Panc1 (cell line): ENCODE data around the gene KLHDC8A. TPM values are rescaled to one million over a fixed set of nuclear protein-coding genes. Genes with fewer than 3 reads are reported as not detected.

Experiments
- ATAC-seq: fragments of 200-7000 bp; cut with Tn5 transposase; 2 replicates; pipeline ENCODE4 v1.9.1; 2020; ENCODE audit warnings: mild to moderate bottlenecking, moderate library complexity
- BruUV-seq: library from RNA; stranded (reverse); fragments of 400-500 nt; replicated peaks from 2 replicates; lab custom pipeline; 2021; lab: Mats Ljungman, UMichigan
- CTCF ChIA-PET: fragments of 300-600 bp; sonication (Branson Sonifier 250); formaldehyde crosslinking; loops from one replicate; lab custom pipeline; 2022; ENCODE audit warnings: antibody characterized with exemption; lab: Charles Lee
- POLR2A ChIA-PET: fragments of 300-600 bp; sonication (Branson Sonifier 250); formaldehyde crosslinking; loops from one replicate; lab custom pipeline; 2022; ENCODE audit warnings: antibody characterized with exemption; lab: Charles Lee
- DNase-seq: peaks from one replicate; pipeline ENCODE4 v3.0.0-alpha.2; 2010; ENCODE audit warnings: low read depth, low spot score
- H3K27ac ChIP-seq: 2 replicates; pipeline ENCODE4 v1.5.1; 2011; ENCODE audit warnings: mild to moderate bottlenecking, low read length, inconsistent platforms
- H3K27me3 ChIP-seq: fragments of 200-500 bp; sonication (Bioruptor generic); 2 replicates; pipeline ENCODE4 v1.6.0; 2014; ENCODE audit warnings: low read length, inconsistent platforms; ENCODE audit not compliant: control insufficient read depth, insufficient read depth
- H3K36me3 ChIP-seq: fragments of 200-500 bp; sonication (Bioruptor generic); 2 replicates; pipeline ENCODE4 v1.5.1; 2014; ENCODE audit warnings: inconsistent platforms, mild to moderate bottlenecking, low read length, moderate library complexity; ENCODE audit not compliant: control insufficient read depth, insufficient read depth
- H3K4me1 ChIP-seq: 2 replicates; pipeline ENCODE4 v1.5.1; 2011; ENCODE audit warnings: inconsistent platforms, mild to moderate bottlenecking, low read length, moderate library complexity; ENCODE audit not compliant: control insufficient read depth, insufficient read depth
- H3K4me3 ChIP-seq, 2 experiments: 2 replicates each; pipeline ENCODE4 v1.5.1; 2011 to 2012; ENCODE audit warnings: low read depth in 2 of 2, low read length in 2 of 2, mild to moderate bottlenecking in 2 of 2, inconsistent platforms in 1 of 2, moderate library complexity in 1 of 2
- H3K9me3 ChIP-seq: fragments of 200-500 bp; sonication (Bioruptor generic); 2 replicates; pipeline ENCODE4 v1.5.1; 2014; ENCODE audit warnings: low read depth, mild to moderate bottlenecking, inconsistent platforms, low read length, moderate library complexity; ENCODE audit not compliant: control insufficient read depth, insufficient read depth
- CTCF ChIP-seq: fragments of 450-650 bp; IDR thresholded peaks from 2 replicates; pipeline ENCODE4 v1.5.1; 2017; ENCODE audit warnings: mild to moderate bottlenecking
- POLR2AphosphoS5 ChIP-seq: IDR thresholded peaks from 2 replicates; pipeline ENCODE4 v1.6.1; 2012; ENCODE audit warnings: mild to moderate bottlenecking, low read depth, low read length, moderate library complexity
- REST ChIP-seq, 2 experiments: IDR thresholded peaks; 2 replicates each; pipeline ENCODE4 v1.6.1; 2011 to 2012; ENCODE audit warnings: low read depth in 2 of 2, control low read depth in 1 of 2, low read length in 1 of 2, mild to moderate bottlenecking in 1 of 2, moderate library complexity in 1 of 2; ENCODE audit not compliant: insufficient read depth in 1 of 2
- SIN3A ChIP-seq: IDR thresholded peaks from 2 replicates; pipeline ENCODE4 v1.6.1; 2012; ENCODE audit warnings: low read depth, mild to moderate bottlenecking, low read length, moderate library complexity, borderline replicate concordance; ENCODE audit not compliant: insufficient read depth
- TCF7L2 ChIP-seq: IDR thresholded peaks from 2 replicates; pipeline ENCODE4 v1.6.1; 2011; ENCODE audit warnings: mild to moderate bottlenecking, low read depth, low read length, inconsistent platforms
- in situ Hi-C: cut with HindIII; loops from 2 replicates; pipeline ENCODE4 v1.10.0; 2016; ENCODE audit warnings: low sequenced_read_pairs, low pct_unique_long_range_greater_than_20kb
- intact Hi-C: fragments of 100-400 bp; cut with micrococcal nuclease; formaldehyde crosslinking; loops from one replicate; pipeline ENCODE4 v1.10.0; 2022; ENCODE audit not compliant: unreplicated experiment
- total RNA-seq: library from RNA; stranded (reverse); gene quantifications from one replicate; pipeline ENCODE4 v1.2.1, GENCODE V29; 2021; ENCODE audit not compliant: unreplicated experiment

The KLHDC8A gene
- total RNA-seq, 1 experiment from 2014 or later: 0.31 TPM

- peak within 1 kb of the TSS; percentile 88 to 89 for H3K4me3 ChIP-seq
- in situ Hi-C loops (no loop called here), intact Hi-C loops (no loop called here)
- H3K36me3 ChIP-seq: no peaks in the 10 kb centered on the region
- ChIA-PET CTCF (interaction anchor here (0.5 to 1.7 kb wide), 6 partner anchors 16 to 336 kb away, joined by 3 to 19 read pairs (median 4); no protein-coding TSS in a partner anchor), POLR2A (interaction anchor here (0.6 to 0.7 kb wide), 2 partner anchors 20 to 145 kb away, joined by 3 to 6 read pairs; no protein-coding TSS in a partner anchor)
- H3K4me1 ChIP-seq: peaks cover 40% of the 10 kb centered on the region
- H3K27ac ChIP-seq: peak within 1 kb of the TSS; percentile 72
- TF ChIP-seq SIN3A (no peak), TCF7L2 (no peak), REST (IDR thresholded peaks at IDR 0.05; ENCODE audit: insufficient read depth in 1 of 2, low read depth in 2 of 2, low read length in 1 of 2) (no peak), POLR2AphosphoS5 (peak; percentile 85), CTCF (peak; percentile 58; the same call in 1 of the 2 replicates)
- peak; percentile 89 for ATAC-seq
- no peaks in the 10 kb centered on the region for H3K9me3 ChIP-seq
- BruUV-seq: no TSS peak
- DNase-seq: no peak
- H3K27me3 ChIP-seq: no peaks in the 10 kb centered on the region
These were observed 35.4 kb downstream of the KLHDC8A start, which contains the start of gene NUAK2 for GRCh38 chr1:205321162-205321958. NUAK2 (minus strand) TSS chr1:205321745; CDS start chr1:205321628, 117 bp downstream.

GRCh38 chr1:205319081-205320018 is 37.4 kb downstream of the KLHDC8A start:
- H3K27ac ChIP-seq: peak overlapping the region; percentile 72
- no peaks in the 10 kb centered on the region for H3K9me3 ChIP-seq
- no peak for TF ChIP-seq POLR2AphosphoS5
- TF ChIP-seq REST (IDR thresholded peaks at IDR 0.05; ENCODE audit: insufficient read depth in 1 of 2, low read depth in 2 of 2, low read length in 1 of 2): no peak
- TF ChIP-seq TCF7L2: peak; percentile 80
- in situ Hi-C loops (no loop called here), intact Hi-C loops (no loop called here)
- ATAC-seq: peak; percentile 5
- peaks cover 49% of the 10 kb centered on the region for H3K4me1 ChIP-seq
- POLR2A ChIA-PET: interaction anchor here (0.6 to 0.7 kb wide), 2 partner anchors 21 to 34 kb away, joined by 3 to 8 read pairs; no protein-coding TSS in a partner anchor
- H3K27me3 ChIP-seq: no peaks in the 10 kb centered on the region
- DNase-seq: no peak
- H3K4me3 ChIP-seq: peak overlapping the region; percentile 88 to 89
- H3K36me3 ChIP-seq: no peaks in the 10 kb centered on the region
- CTCF ChIA-PET: interaction anchor here (0.7 to 1.1 kb wide), 3 partner anchors 16 to 47 kb away, joined by 3 to 5 read pairs (median 4); no protein-coding TSS in a partner anchor
- BruUV-seq: no TSS peak
